IPS-NIHi11 (cell line): Measurements from ENCODE around the gene POU4F2.

ENCODE experiments used
- DNase-seq: peaks from one replicate; pipeline ENCODE4 v3.0.0; 2012; ENCODE audit warnings: mixed read lengths, low spot score

Gene POU4F2, protein sequence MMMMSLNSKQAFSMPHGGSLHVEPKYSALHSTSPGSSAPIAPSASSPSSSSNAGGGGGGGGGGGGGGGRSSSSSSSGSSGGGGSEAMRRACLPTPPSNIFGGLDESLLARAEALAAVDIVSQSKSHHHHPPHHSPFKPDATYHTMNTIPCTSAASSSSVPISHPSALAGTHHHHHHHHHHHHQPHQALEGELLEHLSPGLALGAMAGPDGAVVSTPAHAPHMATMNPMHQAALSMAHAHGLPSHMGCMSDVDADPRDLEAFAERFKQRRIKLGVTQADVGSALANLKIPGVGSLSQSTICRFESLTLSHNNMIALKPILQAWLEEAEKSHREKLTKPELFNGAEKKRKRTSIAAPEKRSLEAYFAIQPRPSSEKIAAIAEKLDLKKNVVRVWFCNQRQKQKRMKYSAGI

DNA sequence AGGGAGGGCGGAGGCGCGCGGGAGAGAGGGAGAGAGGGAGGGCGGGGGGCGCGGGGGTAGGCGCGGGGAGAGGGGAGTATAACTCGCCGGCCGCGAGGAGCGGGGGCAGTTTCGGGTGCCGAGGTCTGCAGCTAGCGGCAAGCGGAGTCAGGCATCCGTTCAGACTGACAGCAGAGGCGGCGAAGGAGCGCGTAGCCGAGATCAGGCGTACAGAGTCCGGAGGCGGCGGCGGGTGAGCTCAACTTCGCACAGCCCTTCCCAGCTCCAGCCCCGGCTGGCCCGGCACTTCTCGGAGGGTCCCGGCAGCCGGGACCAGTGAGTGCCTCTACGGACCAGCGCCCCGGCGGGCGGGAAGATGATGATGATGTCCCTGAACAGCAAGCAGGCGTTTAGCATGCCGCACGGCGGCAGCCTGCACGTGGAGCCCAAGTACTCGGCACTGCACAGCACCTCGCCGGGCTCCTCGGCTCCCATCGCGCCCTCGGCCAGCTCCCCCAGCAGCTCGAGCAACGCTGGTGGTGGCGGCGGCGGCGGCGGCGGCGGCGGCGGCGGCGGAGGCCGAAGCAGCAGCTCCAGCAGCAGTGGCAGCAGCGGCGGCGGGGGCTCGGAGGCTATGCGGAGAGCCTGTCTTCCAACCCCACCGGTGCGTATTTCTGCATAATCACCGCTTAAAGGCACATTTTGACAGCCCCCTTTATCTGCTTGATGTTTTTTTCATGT is at the start of gene POU4F2:
Gene POU4F2, plus strand, starts transcription at position 108 of the 720 bp plus-strand sequence. Its CDS starts 248 bp downstream, at position 356.
- peak; percentile 70 for DNase-seq

DNA sequence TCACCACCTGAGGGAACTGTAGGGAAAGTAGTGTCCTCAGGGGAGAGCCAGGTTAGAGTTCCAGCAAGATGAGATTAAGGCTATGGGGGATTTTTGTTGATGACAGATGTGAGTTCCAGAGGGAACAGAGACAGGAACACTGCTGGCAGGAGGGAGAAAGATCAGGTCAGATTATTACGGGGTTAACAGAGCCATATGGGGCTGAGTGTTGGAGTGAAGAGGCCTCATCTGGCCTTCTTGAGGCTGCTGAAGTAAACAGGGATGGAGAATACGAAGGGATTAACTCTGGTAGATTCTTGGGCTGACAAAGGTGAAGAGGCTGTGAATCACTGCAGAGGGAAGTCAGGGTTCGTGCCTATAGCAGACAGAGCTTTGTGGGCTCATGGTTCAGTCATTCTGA is 47.9 kb upstream of the POU4F2 start:
- DNase-seq, result no peak

DNA sequence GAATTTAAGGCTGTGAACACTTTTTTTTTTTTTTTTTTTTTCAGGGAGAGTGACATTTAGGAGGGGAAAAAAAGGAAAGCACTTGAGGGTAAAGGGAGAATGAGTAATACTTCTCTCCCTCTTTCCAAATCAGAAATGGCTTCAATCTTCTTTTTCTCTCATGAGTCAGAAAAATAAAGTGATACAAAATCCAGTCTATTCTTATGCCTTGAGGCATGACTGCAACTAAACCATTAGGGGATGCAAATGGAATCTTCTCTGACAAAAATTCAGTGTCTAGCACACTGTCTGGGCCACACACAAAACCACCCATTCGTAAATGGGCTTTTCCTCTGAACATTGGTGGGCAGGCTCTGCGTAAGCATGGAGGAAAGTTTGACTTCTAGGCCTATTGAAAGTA is 46.7 kb upstream of the POU4F2 start:
- no peak for DNase-seq

DNA sequence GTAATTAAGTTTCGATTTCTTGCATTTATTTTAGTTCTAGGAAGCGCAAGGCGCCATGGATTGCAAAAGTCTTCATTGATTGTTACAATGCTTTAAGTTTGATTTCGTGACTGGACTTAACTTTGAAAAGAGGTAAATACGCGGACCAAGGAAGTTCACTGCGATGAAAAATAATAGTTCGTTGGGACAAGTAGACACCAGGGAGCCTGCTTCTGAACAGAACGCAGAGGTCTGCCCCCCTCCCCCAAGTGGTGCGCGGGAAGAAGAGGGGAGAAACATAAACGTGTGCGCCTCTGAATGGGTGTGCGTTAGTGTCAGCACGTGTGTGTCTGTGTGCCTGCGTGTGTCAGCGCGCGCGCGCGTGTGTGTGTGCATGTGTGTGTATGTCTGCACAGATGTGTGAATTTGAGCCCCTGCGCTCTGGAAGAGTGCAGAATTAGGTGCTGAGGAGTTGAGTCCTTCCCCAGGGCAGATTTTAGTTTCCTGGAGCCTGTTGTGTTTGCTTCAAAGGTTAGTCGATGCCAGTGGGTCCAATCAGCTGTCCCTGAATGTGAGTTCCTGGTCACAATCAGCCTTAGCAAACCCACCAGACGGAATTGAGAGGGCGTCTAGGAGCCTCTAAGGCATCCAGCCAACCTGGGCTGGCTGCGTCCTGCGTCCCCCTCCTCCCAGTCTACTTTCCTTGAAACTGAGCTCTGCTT is 5.8 kb upstream of the POU4F2 start:
- no peak for DNase-seq

DNA sequence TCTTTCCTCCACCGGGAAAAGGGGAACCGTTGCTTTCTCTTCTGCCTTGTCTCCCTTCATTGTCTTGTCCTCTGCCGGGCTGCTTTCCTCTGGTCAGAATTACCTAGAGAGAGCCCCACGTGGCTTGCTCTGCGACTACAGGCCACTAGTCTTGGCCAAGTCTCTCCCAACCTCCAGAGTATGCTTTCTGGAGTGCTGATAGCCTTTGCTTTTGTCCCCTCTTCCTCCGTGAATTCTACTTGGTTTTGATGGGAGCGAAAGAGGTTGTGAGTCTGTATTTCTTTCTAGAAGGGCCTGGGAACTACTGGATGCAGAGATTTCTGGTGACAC is 5.3 kb upstream of the POU4F2 start:
- DNase-seq, result no peak

DNA sequence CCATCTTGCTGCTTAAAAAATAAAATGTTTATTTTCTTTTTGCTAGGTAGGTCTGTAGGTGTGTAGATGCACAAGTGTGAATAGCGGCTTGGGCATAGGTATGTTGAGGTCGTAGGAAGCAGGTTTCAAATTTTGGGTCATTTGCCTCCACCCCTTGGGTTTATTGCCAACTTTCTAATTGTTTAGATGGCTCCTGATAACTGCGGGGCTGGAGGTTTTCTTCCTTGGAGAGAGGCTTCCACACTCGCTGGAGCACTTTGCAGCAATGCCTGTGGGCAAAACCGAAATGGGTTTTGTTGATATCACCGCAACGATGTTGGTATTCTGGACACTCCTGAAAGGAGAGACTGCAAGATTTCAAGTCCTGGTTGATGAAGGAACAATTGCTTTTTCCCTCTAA is 3.9 kb upstream of the POU4F2 start:
- no peak for DNase-seq

DNA sequence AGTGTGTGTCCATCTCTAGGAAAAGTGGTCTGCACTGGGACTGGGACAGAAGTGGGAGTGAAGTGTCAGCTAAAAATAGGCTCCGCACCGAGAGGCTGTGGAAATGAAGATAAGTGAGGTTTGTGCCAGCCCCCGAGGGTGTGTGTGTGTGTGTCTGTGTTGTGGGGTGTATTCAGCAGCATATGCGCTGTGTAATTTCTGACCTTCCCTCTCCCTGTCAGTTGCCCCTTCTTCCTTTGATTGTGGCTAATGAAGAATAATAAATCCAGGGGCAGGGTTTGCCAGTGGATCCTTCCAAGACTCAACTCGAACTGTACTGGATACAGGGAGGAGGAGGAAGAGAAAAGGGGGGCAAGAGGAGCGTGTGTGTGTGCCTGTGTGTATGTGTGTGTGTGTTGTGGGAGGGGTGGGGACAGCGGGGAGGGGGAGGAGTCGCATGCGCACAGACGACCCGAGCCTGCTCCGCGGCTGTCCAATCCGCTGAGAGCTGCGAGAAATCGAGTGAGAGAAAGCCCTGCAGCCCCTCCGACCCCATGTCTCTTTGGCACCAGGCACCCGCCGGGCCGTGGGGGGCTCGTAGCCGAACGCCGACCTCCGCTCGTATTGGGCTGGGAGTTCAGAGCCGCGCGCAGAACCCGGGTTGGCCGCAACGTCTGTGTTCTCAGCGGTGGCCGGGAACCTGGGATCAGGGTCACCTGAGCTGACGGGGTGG is 916 bp upstream of the POU4F2 start:
- DNase-seq, result peak; percentile 34

DNA sequence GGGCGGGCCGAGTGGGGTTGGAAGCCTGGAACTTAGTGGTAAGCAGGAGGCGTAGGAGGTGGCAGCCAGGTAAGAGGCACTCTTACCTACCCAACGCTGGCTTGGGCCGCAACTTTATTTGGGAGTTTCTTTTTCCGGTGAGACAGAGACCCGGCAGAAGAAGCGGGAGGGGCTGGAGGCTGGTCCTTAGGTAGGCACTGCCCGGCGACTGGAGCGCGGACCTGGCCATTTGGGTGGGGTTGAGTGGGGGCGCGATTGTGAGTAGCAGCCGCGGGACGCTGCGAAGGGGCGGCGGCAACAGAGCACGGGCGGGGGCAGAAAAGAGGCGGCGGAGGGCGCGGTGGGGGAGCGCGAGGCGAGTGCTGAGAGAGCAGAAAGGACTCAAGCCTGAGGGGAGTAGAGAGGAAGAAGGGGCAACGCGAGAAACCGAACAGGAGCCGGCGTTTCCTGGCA is 334 bp upstream of the POU4F2 start:
- DNase-seq, result no peak

DNA sequence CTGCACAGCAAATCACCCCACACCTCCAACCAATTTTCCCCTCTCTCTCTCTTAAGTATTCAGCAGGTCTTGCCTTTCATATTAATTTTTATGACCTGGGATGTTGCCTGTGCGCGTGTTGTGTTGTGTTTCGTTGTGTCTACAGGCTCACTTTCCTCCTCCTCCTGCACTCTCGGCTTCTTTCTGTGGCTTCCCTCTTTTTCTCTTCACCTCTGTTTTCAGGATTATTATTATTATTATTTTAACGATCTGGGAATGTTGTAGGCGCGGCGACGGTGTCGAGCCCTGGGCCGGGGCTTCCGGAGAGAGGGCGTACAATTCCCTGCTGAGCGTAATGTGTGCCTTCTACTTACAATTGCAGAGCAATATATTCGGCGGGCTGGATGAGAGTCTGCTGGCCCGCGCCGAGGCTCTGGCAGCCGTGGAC is 826 bp downstream of the POU4F2 start:
- no peak for DNase-seq

DNA sequence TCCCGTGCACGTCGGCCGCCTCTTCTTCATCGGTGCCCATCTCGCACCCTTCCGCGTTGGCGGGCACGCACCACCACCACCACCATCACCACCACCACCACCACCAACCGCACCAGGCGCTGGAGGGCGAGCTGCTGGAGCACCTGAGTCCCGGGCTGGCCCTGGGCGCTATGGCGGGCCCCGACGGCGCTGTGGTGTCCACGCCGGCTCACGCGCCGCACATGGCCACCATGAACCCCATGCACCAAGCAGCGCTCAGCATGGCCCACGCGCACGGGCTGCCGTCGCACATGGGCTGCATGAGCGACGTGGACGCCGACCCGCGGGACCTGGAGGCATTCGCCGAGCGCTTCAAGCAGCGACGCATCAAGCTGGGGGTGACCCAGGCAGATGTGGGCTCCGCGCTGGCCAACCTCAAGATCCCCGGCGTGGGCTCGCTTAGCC is 1.4 kb downstream of the POU4F2 start:
- DNase-seq, result no peak

DNA sequence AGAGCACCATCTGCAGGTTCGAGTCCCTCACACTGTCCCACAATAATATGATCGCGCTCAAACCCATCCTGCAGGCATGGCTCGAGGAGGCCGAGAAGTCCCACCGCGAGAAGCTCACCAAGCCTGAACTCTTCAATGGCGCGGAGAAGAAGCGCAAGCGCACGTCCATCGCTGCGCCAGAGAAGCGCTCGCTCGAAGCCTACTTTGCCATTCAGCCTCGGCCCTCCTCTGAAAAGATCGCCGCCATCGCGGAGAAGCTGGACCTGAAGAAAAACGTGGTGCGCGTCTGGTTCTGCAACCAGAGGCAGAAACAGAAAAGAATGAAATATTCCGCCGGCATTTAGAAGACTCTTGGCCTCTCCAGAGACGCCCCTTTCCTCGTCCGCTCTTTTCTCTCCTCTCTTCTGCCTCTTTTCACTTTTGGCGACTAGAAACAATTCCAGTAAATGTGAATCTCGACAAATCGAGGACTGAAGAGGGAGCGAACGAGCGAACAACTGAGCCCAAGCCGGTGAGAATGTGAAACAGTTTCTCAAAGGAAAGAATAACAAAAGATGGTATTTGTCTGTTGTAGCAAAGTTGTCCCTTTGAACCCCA is 1.9 kb downstream of the POU4F2 start:
- DNase-seq, result no peak

DNA sequence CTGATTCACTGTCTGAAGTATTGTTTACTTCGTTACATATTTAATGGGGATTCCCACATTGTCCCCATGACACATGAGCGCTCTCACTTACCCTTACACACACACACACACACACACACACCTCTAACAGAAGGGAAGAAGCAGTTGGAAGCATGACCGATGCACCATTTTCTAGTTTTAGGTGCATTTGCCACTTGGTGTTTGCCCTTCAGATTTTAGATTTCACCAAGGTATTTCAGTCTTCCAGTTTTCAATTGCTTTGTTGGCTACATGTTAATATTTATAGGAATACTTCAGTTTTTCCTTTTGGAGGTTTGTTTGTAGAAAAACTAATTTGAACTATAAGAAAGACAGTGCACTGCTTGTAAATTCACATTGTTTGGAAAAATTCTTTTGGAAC is 3.1 kb downstream of the POU4F2 start:
- no peak for DNase-seq

DNA sequence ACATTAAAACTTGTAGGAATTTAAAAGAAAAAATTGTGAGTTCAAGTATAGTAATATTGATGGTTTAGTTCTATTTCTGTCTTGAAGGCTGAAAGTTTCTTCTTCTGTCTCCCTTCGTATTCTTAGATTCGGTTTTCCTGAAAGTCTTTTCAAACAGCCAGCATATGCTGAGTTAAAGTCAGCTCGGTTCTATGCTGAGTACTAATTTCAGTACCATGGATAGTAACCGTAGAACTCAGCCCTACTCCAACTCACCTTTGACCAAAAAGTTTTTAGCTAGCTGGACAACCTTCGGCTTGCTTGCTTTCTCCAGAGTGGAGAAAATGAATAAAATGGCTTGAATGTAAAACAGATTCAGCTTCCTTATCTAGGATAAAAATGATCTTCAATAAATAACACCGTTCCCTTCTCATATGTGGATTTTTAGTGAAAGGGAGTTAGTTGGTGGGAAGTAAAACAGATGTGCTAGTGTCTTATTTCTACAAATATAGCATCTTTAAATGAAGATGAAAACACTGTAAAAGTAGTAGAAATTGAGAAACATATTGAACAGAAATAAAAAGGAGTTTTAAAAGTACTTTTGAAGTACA is 5.2 kb downstream of the POU4F2 start:
- DNase-seq, result peak; percentile 58

DNA sequence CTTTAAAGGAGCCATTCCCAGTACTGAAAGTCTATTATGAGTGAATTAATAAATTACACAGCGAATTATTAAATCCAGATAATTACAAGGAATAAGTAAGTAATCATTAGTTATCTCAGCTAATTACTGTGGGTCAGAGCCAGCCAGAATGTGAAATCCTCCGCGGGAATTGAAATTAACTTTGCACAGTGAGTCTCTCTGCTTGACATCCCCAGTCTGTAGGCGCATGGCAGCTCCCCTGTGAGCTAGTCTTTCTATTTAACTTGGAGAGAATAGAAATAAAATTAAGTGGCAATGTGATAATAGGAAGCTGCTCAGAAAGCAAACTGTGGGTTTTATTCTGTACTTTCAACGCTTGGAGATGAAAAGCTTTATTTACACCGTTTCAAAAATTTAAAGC is 7.2 kb downstream of the POU4F2 start:
- DNase-seq, result no peak

DNA sequence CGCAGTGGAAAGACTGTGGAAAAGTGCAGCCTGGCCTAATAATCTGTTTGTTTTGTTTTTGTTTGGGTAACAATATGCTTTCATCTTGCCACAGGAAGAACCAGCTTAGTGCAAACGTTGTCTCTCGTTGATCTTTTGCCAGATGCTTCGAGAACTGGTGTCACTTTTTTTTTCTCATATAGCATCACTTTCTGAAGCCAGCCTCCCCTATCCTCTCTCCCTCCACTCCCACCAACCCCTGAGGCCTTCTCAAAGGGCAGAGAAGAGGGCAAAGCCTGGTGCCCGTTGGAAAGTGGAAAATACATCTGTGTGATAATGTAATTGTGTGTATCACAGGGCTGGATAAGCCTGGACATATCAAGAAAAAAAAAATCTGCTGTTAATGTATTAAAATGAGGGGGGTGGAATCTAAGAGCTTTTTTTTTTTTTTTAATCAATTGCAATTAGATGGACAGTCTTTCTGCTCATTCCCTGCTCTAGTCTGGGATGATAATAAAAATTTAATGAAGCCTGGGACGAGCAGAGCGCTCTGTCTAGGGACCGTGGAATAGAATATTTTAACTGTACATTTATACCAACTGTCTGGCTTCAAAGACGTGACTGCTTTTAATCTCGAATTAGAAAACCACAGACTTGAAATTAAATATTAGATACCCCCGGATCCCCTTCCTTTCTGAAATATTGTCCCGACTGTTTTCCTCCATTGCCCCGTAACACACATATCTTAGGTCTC is 8.1 kb downstream of the POU4F2 start:
- no peak for DNase-seq

DNA sequence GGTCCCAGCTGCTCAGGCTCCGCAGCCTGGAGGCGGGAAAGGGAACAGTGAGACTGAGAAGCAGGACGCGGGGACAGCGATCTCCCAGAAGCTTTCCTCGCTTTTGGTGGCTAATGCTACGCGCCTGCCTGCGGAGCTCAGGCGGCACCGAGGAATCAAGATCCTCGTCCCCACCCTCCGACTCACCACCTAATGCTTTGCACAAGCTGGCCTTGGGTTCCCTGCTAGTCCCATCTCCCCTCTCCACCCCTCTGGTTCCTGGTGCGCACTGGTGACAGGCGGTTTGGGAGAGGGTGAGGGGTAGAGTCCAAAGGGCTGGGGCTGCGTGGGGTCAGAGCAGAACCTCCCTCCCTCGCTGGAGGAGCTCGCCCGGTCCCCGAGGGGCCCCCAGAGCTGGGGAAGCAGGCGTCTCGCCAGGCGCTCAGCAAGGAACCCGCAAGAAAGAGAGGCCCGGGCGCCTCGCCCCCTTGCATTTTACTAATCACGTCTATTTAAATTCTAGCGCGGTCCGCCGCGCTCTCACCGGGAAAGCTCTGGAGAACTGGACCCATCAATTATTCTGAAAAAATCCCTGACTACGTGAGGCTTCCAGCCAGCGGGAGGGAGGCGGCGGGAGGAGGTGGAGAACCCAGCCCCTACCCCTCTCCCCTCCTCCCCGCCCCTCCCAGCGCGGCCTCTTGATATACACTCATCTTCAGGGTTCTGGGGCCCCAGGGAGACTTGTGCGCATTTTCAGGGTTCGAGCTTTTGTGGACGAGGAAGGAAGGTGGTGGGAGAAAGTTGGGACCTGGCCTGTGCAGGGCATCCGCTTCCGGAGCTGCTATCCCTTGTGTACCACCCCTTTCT is 9.1 kb downstream of the POU4F2 start:
- DNase-seq, result peak; percentile 29

DNA sequence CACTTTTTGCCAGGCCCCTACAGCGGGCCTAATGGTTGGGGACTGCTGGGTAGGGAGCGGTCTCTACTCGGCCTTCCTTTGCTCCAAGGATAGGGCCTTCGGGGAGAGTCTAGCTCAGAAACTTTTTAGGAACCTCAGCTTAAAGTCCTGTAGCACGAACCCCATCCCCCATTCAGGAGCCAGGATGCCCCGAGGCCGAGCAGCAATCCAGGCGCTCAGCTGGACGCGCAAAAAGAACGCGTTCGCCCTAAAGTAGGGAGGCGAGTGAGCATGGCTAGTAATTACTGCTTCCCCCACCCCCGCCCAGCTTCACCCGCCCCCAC is 9.7 kb downstream of the POU4F2 start:
- DNase-seq, result peak; percentile 41

DNA sequence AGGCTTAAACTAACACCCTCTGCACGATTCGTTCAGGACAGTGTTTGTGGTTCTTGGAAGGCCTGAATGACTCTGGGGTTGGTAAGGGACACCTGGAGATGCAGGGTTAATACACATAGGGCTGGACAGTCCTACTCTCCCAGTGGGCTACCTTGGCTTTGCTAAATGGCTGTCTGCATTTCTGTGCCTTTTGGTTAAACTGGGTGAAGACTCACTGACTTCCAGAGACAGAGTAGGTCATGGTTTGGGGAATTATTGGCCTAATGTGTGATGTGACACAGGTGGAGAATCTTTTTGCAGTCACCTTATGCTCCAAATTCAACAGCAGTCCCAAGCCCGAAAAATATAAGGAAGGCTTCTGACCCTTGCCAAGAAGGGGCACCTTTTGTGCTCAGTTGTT is 10.5 kb downstream of the POU4F2 start:
- DNase-seq, result no peak

DNA sequence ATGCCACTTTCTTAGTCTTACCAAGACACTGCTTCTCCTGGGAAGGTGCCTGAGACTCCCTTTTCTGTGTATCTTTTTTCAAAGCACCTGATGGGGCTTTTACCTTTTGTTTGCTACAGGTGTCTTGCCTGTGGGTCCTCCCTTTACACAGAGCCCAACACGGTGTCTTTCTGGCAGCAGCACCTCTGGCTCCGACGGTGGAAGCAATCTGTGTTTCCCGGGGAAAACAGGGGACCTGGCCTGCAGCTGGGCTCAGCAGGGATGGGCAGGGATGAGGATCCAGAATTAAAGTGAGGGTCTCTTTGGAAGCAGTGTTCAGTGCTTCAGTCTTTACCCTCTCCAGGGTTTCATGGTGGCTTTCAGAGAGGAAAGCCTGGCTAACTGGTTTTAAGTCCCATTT is 11.3 kb downstream of the POU4F2 start:
- no peak for DNase-seq
